LNCAP (cell line): ENCODE results near the gene NMNAT2.

ENCODE experiments used
- CTCF ChIP-seq: fragments of 450-650 bp; IDR thresholded peaks from 2 replicates; pipeline ENCODE4 v1.5.1; 2017; ENCODE audit warnings: mild to moderate bottlenecking

Gene NMNAT2

DNA sequence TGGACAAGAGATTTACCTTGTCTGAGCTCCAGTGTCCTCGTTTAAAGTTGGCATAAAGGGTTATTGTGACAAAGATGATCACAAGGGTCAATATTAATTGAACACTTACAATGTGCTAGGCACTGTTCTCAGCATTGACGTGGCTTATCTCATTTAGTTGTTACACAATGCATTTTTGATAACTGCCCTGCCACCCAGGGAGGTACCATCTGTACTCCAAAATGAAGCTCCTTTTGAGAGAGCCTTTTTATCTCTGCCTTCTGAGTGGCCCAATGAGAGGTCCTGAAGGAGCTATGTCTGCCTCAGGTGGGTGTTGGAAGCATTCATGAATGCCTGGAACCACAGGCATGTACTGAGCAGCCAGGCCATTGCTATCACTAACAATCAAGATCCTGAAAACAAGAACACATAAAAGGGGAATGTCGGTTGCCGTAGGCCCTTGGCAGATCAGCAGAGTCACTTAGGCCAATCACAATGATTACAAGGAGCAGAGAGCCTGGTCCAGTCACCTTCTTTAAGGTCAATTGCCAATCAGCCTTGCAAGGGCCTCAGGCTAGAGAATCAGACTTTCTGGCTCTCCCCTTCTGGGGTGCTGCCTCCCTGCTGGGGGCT lies 78.5 kb downstream of the NMNAT2 start:
- TF ChIP-seq CTCF = no peak

GRCh38 chr1:183331091-183331742 lies 87.0 kb downstream of the NMNAT2 start:
- TF ChIP-seq CTCF = no peak

DNA sequence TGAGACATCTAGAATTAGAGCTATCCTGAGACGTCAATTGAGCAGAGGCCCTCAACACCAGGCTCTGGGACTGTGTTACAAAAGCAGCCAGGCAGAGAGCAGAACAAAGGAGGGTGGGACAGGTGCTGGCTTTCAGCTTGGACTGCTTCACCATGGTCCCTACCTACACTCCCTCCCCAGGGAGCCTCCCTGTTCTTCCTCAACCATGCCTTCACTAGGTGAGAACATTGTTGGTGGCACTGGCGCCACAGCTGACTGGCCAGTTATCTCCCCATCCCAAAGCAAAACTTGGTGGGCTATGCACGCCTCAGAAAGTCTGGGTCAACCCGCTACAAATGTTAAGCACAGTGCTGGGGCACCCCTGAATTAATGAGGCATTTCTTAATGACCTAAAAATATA lies 87.8 kb downstream of the NMNAT2 start:
- TF ChIP-seq CTCF = no peak

- no peak for TF ChIP-seq CTCF
Measured at GRCh38 chr1:183328371-183328770, 89.8 kb downstream of the NMNAT2 start.

DNA sequence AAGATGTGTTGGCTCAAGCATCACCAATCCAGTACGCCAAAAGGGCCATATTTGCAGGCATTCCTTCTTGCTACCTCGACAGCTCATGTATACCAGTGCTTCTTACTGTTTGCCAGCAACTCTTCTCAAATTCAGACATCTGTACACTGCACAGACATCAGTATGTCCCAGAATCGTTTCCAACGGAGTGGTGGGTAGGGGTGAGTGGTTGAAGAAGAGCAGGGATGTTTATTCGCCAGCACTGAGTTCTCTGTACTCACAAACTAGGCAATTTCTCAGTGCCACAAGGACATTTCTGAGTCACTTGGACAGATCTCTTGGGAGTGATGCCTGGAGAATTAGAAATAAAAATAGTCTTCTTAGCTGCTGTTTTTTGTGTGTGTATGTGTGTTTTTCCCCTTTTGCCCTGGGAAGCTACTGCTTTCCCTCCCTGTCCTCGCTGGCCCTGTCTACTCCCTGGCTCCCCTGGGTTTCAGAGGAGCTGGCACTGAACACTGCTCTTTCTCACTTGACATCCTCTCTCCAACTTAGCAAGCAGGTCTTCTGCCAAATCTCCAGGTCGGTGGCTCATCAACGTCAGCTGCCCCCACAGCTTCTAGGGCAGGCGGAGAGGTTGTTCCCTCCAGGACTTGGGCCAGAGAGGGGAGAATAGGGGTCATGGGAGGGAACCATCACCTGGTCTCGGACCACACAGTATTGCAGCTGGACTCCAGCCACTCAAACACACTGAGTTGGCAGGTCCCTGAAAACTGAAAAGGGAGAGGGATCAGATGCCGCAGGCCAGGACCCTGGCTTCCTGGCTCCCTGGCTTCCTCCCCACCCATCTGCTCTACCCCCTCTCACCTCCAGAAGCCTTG lies 90.5 kb downstream of the NMNAT2 start:
- no peak for TF ChIP-seq CTCF

DNA sequence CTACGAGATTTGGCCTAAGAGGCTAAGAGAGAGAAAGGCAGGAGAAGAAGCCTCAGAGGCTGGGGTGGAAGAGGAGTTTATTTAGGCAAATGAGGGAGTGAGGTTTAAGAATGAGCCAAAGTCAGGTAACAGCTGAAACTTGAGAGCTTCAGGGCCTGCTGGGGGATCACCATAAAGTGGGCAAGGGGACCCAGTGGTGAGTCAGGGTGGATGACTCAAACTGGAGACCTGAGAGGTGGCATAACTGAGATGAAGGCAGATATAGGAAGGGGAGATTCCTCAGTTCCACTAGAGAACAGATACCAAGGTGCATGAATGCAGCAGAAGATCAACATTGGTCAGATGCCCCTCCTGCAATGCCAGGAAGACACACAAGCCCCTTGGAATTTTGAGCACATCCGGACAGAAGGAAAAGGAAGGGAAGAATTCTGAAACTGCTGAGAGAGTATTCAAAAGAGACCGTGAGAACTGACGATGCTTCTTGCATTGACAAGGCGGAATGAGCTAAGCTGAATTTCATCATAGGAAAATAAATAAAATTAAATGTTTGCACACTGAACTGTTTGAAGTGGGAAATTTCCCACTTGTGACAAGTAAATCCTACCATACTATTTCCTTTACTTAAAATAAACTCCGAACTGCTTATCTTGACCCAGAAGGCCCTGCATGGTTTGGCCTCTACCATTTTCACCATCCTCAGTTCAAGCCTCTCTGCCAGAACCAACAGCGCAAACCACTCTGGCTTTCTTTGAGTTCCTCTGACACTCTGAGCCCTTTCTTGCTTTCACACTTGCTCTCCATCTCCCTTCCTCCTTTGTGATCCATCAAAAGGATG lies 94.1 kb downstream of the NMNAT2 start:
- no peak for TF ChIP-seq CTCF

- no peak for TF ChIP-seq CTCF
Measured at GRCh38 chr1:183319606-183320005, 98.6 kb downstream of the NMNAT2 start.
